NCI-H1417 (cell line): Measurements from ENCODE around the gene POLD4.

Source experiments
- DNase-seq, 3 experiments: peaks; one replicate each; lab custom pipeline; 2025; lab: John Stamatoyannopoulos, UW

POLD4 gene

GRCh38 chr11:67389477-67389876, 36.1 kb upstream of the POLD4 start:
- DNase-seq: peak in 1 of 3 experiments; percentile 59

DNA sequence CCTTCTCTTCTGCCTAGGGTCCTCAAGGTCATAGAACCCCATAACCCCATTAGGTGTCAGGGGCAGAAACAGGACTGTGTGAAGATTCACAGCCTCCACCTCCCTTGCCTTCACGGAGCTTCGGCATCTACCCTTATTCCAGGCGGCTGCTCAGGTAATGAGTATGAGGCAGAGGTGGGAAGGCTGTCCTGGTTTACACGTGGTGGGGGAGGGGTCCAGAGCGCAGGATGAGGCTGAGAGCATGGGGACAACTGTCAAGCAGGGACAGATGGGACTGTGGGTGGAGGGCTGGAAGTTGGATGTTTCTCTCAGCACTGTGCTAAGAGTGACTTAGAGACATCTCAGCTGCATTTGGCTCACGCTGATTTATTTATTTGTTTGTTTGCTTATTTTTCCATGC, 34.2 kb upstream of the POLD4 start:
- no peak for DNase-seq

- DNase-seq: no peak
Measured at GRCh38 chr11:67387069-67387468, 33.7 kb upstream of the POLD4 start.

GRCh38 chr11:67384851-67385366, 31.6 kb upstream of the POLD4 start:
- no peak for DNase-seq

- DNase-seq: peak; percentile 65 to 84 (median 68)
Measured at GRCh38 chr11:67382276-67383136, 29.2 kb upstream of the POLD4 start.

GRCh38 chr11:67381244-67381972, 28.1 kb upstream of the POLD4 start:
- DNase-seq: no peak

GRCh38 chr11:67379061-67380058, 26.0 kb upstream of the POLD4 start:
- no peak for DNase-seq

- no peak for DNase-seq
Measured at GRCh38 chr11:67378544-67378943, 25.2 kb upstream of the POLD4 start.

DNA sequence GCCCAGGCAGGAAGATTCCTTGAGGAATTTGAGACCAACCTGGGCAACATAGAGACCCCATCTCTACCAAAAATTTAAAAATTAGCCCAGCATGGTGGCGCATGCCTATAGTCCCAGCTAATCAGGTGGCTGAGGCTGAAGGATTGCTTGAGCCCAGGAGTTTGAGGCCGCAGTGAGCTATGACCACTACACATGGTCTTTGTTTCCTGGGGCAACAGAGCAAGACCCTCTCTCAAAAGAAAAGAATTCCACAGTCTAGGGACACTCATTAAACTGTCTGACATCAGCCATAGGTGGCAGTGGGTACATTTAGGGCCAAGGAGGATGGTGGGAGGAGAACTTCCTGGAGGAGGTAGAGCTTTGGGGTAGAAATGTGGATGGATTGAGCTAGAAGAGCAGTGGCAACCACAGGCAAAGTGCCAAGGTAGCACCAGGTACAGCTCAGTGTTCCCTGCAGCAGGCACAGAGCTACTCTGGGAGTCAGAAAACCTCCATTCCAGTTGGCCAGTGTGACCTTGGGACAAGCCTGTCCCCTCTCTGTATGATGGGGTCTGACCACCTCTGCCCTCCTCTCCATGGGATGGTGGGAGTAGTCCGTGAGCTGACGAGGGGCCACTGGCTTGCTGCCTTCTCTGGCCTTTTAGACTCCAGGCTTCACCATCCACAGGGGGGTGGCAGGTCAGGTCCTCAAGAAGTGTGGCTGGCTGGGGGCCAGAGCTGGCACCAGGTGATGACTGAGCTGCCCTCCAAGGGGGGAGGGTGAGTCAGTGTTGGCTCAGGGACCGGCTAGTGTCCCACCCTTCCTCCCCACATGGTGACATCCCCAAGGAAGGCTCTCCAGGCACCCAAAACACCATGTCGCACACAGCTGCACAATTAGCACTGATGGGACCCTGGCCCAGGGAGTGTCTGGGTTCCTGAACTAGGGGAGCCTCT, 23.8 kb upstream of the POLD4 start:
- DNase-seq: no peak

GRCh38 chr11:67376063-67376820, 22.9 kb upstream of the POLD4 start:
- DNase-seq: no peak

DNA sequence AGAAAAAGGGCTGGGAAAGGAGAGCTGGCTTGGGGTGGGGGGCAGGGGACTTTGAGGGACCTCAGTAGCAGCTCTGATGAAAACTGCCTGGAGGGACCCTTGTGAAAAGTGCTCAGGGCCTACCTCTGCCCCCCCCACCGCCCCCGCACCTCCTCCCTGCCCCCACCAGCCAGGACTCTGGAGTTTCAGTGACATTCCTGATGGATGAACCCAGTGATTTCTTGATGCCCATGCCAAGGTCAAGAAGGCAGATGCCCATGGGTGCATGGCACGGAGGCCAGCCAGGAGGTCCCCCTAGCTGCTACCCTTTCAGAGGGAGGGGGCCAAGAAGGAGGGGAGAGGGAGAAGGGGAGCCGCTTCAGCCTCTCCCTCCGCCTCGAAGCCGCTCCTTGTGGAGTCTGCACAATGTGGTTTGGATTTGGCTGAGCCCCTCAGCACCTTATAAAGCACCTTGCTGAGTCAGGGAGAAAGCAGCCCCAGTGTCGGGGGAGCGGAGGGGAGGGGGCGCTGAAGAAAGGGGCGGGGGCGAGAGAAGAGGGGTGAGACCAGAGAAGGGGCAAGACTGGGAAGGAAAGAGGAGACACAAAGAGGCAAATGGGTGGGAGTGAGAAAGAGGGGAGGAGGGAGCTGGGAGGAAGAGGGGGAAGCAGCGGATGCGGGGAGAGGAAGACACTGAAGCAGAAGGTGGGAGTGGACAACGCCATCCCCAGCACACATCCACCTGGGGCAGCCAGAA, 22.1 kb upstream of the POLD4 start:
- DNase-seq: no peak

- DNase-seq: no peak
Measured at GRCh38 chr11:67374571-67375281, 21.4 kb upstream of the POLD4 start.

DNA sequence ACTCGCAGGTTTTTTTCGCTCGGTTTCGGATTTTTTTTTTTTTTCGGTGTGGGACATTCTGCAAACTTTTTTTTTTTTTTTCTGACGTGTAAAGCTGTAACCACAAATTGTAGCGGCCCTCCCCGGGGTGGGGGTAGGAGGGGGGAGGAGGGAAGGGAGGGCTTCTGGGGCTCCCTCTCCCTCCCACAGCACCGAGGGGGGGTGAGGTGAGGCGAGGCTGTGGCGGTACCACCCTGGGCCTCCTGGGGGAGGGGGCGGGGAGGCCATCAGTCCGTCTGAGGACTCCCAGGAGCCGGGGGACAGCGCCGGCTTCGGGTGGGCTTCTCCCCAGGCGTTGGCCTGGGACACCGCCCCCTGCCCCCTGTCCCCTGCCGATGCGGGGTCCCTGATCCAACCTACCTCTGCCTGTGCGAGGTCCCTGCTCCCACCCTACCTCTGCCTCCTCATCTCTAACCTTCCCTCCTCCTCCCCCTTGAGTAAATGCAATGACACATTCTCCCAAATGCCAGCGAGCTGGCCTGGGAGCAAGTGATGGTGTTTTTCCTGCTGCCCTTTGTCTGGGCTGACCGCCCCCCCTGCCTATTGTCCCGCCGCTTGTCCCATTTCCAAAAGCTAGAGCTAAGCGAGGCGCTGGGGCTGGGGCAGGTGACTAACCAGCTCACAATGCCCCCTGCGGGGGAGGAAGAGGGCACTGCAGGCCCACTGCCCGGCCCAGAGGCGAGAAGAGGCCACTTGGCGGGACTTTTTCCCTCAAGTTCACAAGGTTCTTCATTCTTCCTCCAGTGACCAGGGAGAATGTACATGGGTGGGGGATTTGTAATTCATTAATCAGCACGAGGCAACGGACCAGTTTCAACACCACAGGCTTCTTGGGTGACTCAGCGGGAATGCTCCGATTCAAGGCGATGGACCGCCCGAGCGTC, 20.6 kb upstream of the POLD4 start:
- DNase-seq: peak in 2 of 3 experiments; percentile 34 to 47

DNA sequence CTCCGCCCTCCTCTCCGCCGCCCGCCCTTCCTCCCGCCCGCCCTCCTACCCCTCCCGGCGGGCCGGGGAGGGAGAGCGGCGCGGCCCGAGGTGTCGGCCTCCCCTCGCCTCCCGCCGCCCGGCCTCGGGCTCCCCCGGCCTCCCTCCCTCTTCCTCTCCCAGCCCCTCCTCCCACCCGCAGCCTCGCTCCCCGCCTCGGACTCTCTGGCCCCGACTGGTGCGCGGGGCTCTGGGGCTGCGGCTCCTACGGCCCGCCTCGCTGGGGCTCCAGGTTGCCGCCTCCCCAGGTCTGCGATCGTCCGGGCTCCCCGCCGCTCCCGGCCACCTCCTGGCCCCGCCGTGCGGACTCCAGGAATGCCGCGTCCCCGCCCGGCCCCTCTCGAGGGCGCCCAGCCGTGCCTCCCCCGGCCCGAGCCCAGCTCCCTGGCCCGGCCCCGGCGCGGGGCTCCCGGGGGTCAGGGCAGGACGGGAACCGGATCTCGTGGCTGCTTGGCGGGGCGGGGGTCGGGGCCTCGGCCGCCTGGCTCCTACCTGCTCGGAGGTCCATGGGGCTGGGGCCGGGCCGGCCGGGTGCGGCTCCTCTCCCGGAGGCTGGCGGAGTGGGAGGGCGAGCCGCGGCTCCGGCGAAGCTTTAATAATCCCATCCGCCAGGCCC, 19.8 kb upstream of the POLD4 start, which contains the start of gene CLCF1:
TSS of gene CLCF1 (minus strand) at position 606 of the 655 bp plus-strand sequence. CDS start at position 547, 59 bp downstream.
- peak in 2 of 3 experiments; percentile 56 to 58 for DNase-seq

DNA sequence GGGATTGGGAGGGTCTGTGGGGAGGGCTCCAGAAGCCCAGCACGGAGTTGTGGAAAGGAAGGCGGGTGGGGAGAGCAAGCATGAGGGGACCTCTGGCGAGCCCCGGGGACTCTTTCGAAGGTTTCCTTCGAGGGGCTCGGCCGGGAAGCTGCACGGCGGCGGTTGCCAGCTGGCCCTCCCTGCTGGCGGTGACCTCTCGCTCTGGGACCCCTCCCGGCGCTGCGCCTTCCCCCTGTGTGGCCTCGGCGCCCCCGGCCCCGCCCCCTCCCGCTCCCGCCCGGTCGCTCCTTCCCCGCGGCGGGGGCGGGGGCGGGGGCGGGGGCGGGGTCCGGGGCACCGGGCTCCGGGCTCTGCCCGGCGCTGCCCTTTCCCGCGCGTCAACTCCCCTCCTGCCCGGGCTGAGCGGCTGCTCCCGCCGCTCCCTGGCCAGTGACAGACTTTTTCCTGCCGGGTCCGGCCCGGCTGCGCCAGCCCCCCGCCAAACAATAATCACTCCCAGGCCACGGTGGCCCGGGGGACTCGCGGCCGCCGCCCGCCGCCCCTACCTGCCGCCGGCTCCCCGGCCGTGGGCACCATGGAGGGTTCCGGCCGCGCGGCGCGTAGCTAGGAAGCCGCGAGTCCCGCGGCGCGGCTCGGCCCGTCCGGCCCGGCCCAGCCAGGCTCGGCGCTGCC, 19.1 kb upstream of the POLD4 start:
- DNase-seq: peak in 1 of 3 experiments; percentile 49

- no peak for DNase-seq
Measured at GRCh38 chr11:67371911-67372320, 18.6 kb upstream of the POLD4 start.
